MM.1S (cell line): ENCODE results near the gene CD200R1L.

ENCODE experiments used
- DNase-seq: peaks from one replicate; pipeline ENCODE4 v3.0.0-alpha.2; 2015
- H2AFZ ChIP-seq: fragments of 300-600 bp; sonication (generic); 2 replicates; pipeline ENCODE4 v1.6.0; 2016; ENCODE audit warnings: antibody characterized with exemption, low read length
- H3F3A ChIP-seq: fragments of 300-600 bp; sonication (generic); 2 replicates; pipeline ENCODE4 v1.6.1; 2016; ENCODE audit warnings: mild to moderate bottlenecking, antibody characterized with exemption, low read length, moderate library complexity, mixed read lengths; ENCODE audit not compliant: insufficient read depth
- H3K27ac ChIP-seq: fragments of 300-600 bp; sonication (generic); 2 replicates; pipeline ENCODE4 v1.5.1; 2016; ENCODE audit warnings: mild to moderate bottlenecking, low read length
- H3K27me3 ChIP-seq: fragments of 300-600 bp; sonication (generic); replicated peaks from 2 replicates; pipeline ENCODE4 v1.6.0; 2016; ENCODE audit warnings: low read length; ENCODE audit not compliant: insufficient read depth
- H3K36me3 ChIP-seq: fragments of 300-600 bp; sonication (generic); replicated peaks from 2 replicates; pipeline ENCODE4 v1.6.1; 2016; ENCODE audit warnings: mild to moderate bottlenecking, low read length, mixed read lengths; ENCODE audit not compliant: insufficient read depth
- H3K4me1 ChIP-seq: fragments of 300-600 bp; sonication (generic); 2 replicates; pipeline ENCODE4 v1.6.1; 2016; ENCODE audit warnings: low read length, mixed read lengths
- H3K4me2 ChIP-seq: fragments of 300-600 bp; sonication (generic); 2 replicates; pipeline ENCODE4 v1.6.0; 2016; ENCODE audit warnings: low read depth, low read length
- H3K4me3 ChIP-seq: fragments of 300-600 bp; sonication (generic); 2 replicates; pipeline ENCODE4 v1.5.1; 2016; ENCODE audit warnings: low read length, mixed read lengths
- H3K79me2 ChIP-seq: fragments of 300-600 bp; sonication (generic); 2 replicates; pipeline ENCODE4 v1.6.1; 2016; ENCODE audit warnings: mixed run types, low read length, mixed read lengths
- H3K9ac ChIP-seq: fragments of 300-600 bp; sonication (generic); 2 replicates; pipeline ENCODE4 v1.6.1; 2016; ENCODE audit warnings: low read length, mixed read lengths
- H3K9me2 ChIP-seq: fragments of 300-600 bp; sonication (generic); replicated peaks from 2 replicates; pipeline ENCODE4 v1.6.1; 2016; ENCODE audit warnings: mild to moderate bottlenecking, low read length, mixed read lengths; ENCODE audit not compliant: insufficient read depth
- H3K9me3 ChIP-seq: fragments of 300-600 bp; sonication (generic); replicated peaks from 2 replicates; pipeline ENCODE4 v1.6.1; 2016; ENCODE audit warnings: mild to moderate bottlenecking, low read length, mixed read lengths; ENCODE audit not compliant: insufficient read depth
- H4K20me1 ChIP-seq: fragments of 300-600 bp; sonication (generic); 2 replicates; pipeline ENCODE4 v1.6.1; 2016; ENCODE audit warnings: mild to moderate bottlenecking, low read length, moderate library complexity, mixed read lengths; ENCODE audit not compliant: insufficient read depth
- EZH2 ChIP-seq: fragments of 300-600 bp; sonication (generic); optimal IDR thresholded peaks from 2 replicates; pipeline ENCODE3; 2017; ENCODE audit warnings: low read depth, mild to moderate bottlenecking, antibody characterized with exemption, low read length, mixed read lengths
- EZH2phosphoT487 ChIP-seq: fragments of 300-600 bp; sonication (generic); IDR thresholded peaks from 2 replicates; pipeline ENCODE4 v1.6.1; 2018; ENCODE audit warnings: antibody characterized with exemption, low read length
- TF ChIP-seq, protein P1 (sequence below): fragments of 300-600 bp; sonication (generic); IDR thresholded peaks from 2 replicates; pipeline ENCODE4 v1.5.1; 2016; ENCODE audit warnings: antibody characterized with exemption, low read length, mixed read lengths

The CD200R1L gene, protein sequence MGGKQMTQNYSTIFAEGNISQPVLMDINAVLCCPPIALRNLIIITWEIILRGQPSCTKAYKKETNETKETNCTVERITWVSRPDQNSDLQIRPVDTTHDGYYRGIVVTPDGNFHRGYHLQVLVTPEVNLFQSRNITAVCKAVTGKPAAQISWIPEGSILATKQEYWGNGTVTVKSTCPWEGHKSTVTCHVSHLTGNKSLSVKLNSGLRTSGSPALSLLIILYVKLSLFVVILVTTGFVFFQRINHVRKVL

DNA sequence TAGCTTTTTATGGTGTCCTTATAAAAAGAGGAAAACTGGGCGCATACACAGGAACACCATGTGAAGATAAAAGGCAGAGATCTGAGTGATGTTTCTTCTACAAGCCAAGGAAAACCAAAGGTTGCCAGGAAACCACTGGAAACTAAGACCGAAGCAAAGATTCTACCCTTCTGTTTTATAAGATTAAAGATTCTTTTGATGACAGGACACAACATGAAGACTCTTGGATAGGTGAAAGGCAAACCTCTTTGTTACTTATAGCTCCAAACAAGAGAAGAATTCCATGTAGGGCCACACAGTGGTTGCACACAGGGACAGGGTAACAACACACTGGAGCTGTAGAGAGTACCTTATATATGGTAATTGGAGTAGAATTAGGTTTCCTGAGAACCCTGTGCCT lies at the start of gene CD200R1L:
CD200R1L (minus strand) TSS at position 101 of the 400 bp plus-strand sequence. CDS start 17,497 bp downstream, outside the sequence.
- Histone ChIP-seq H3K9me3 (no peaks in the 10 kb centered on the region), H3K27me3 (no peaks in the 10 kb centered on the region), H3K36me3 (no peaks in the 10 kb centered on the region), H3K79me2 (no peaks in the 10 kb centered on the region), H3K4me2 (peak within 1 kb of the TSS; percentile 38; the same call in 1 of the 2 replicates), H3K4me3 (no peak within 1 kb of the TSS), H3K9me2 (no peaks in the 10 kb centered on the region), H3K4me1 (peaks cover 17% of the 10 kb centered on the region), H3F3A (no peaks in the 10 kb centered on the region), H4K20me1 (no peaks in the 10 kb centered on the region), H3K9ac (no peak within 1 kb of the TSS), H2AFZ (peak within 1 kb of the TSS; percentile 3; the same call in 1 of the 2 replicates), H3K27ac (no peak within 1 kb of the TSS)
- no peak for DNase-seq
- TF ChIP-seq EZH2phosphoT487 (no peak), EZH2 (no peak)
- TF ChIP-seq, protein P1, sequence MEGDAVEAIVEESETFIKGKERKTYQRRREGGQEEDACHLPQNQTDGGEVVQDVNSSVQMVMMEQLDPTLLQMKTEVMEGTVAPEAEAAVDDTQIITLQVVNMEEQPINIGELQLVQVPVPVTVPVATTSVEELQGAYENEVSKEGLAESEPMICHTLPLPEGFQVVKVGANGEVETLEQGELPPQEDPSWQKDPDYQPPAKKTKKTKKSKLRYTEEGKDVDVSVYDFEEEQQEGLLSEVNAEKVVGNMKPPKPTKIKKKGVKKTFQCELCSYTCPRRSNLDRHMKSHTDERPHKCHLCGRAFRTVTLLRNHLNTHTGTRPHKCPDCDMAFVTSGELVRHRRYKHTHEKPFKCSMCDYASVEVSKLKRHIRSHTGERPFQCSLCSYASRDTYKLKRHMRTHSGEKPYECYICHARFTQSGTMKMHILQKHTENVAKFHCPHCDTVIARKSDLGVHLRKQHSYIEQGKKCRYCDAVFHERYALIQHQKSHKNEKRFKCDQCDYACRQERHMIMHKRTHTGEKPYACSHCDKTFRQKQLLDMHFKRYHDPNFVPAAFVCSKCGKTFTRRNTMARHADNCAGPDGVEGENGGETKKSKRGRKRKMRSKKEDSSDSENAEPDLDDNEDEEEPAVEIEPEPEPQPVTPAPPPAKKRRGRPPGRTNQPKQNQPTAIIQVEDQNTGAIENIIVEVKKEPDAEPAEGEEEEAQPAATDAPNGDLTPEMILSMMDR: no peak

DNA sequence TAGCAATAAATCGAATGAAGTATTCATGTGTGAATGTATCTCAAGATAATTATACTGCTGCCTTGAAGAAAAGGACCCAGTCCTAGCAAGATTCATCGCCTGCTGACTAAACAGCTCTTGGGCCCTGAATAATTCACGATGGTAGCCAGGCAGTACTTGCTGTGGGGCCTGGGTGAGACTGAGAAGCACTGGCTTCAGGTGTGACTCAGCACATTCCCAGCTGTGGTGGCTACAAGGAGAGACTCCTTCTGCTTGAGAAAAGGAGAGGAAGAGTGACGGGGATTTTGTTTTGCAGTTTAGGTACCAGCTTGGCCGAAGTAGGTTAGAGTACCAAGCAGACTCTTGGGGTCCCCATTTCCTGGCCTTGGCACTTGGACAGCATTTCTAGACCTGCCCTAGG lies 47.6 kb upstream of the CD200R1L start:
- Histone ChIP-seq H3K9ac (no peak overlapping the region), H3K9me2 (no peaks in the 10 kb centered on the region), H3K79me2 (no peaks in the 10 kb centered on the region), H3K4me3 (no peak overlapping the region), H3K27ac (no peak overlapping the region), H3K4me1 (no peaks in the 10 kb centered on the region), H3K36me3 (no peaks in the 10 kb centered on the region), H3F3A (no peaks in the 10 kb centered on the region), H4K20me1 (no peaks in the 10 kb centered on the region), H2AFZ (no peak overlapping the region), H3K9me3 (no peaks in the 10 kb centered on the region), H3K27me3 (no peaks in the 10 kb centered on the region), H3K4me2 (no peak overlapping the region)
- DNase-seq: no peak
- TF ChIP-seq EZH2 (no peak), EZH2phosphoT487 (no peak)
- TF ChIP-seq, protein P1: no peak

- no peak overlapping the region for H3K9ac ChIP-seq
- H3K27ac ChIP-seq: no peak overlapping the region
- H3K27me3 ChIP-seq: no peaks in the 10 kb centered on the region
- H3K9me2 ChIP-seq: no peaks in the 10 kb centered on the region
- no peaks in the 10 kb centered on the region for H3K36me3 ChIP-seq
- no peaks in the 10 kb centered on the region for H3F3A ChIP-seq
- H3K4me2 ChIP-seq: no peak overlapping the region
- no peaks in the 10 kb centered on the region for H3K4me1 ChIP-seq
- no peaks in the 10 kb centered on the region for H4K20me1 ChIP-seq
- no peak overlapping the region for H3K4me3 ChIP-seq
- no peaks in the 10 kb centered on the region for H3K9me3 ChIP-seq
- no peak for TF ChIP-seq EZH2
- TF ChIP-seq, protein P1: no peak
- TF ChIP-seq EZH2phosphoT487: no peak
- no peak for DNase-seq
- H3K79me2 ChIP-seq: no peaks in the 10 kb centered on the region
- no peak overlapping the region for H2AFZ ChIP-seq
Measured at GRCh38 chr3:112889357-112889756, 42.7 kb upstream of the CD200R1L start.
